H1 (cell line): ENCODE results near the gene HES4. TPM values are rescaled to one million over a fixed set of nuclear protein-coding genes. Genes with fewer than 3 reads are reported as not detected.

Source experiments
- BCL11A ChIP-seq, 2 experiments: IDR thresholded peaks; one replicate each; pipeline ENCODE4 v1.6.1; 2011; ENCODE audit warnings: low read depth in 2 of 2, low read length in 2 of 2, mild to moderate bottlenecking in 2 of 2
- CHD7 ChIP-seq: fragments of 300-600 bp; sonication (generic); IDR thresholded peaks from 2 replicates; pipeline ENCODE4 v1.7.1; 2012; ENCODE audit warnings: low read length, moderate library complexity, mild to moderate bottlenecking, inconsistent platforms; ENCODE audit not compliant: insufficient replicate concordance
- EGR1 ChIP-seq: IDR thresholded peaks from 2 replicates; pipeline ENCODE4 v1.6.1; 2011; ENCODE audit warnings: low read depth, low read length, borderline replicate concordance
- EZH2 ChIP-seq: fragments of 200-600 bp; sonication (generic); IDR thresholded peaks from 2 replicates; pipeline ENCODE4 v1.7.1; 2012; ENCODE audit warnings: low read depth, mild to moderate bottlenecking, moderate library complexity, low read length, inconsistent platforms; ENCODE audit not compliant: severe bottlenecking
- FOSL1 ChIP-seq: IDR thresholded peaks from 2 replicates; pipeline ENCODE4 v1.6.1; 2011; ENCODE audit warnings: mild to moderate bottlenecking, low read depth, low read length, moderate library complexity; ENCODE audit not compliant: insufficient read depth
- HDAC6 ChIP-seq: IDR thresholded peaks from one replicate; pipeline ENCODE4 v1.7.1; 2012; ENCODE audit warnings: low read depth, mild to moderate bottlenecking, inconsistent platforms, low read length, moderate library complexity
- KDM1A ChIP-seq: fragments of 200-600, 300-600 bp; sonication (generic); IDR thresholded peaks from 2 replicates; pipeline ENCODE4 v1.7.1; 2016; ENCODE audit warnings: mild to moderate bottlenecking, low read length, borderline replicate concordance
- KDM4A ChIP-seq: IDR thresholded peaks from one replicate; pipeline ENCODE4 v1.7.1; 2012; ENCODE audit warnings: low read depth, mild to moderate bottlenecking, moderate library complexity, low read length, inconsistent platforms; ENCODE audit not compliant: severe bottlenecking
- NRF1 ChIP-seq: IDR thresholded peaks from 2 replicates; pipeline ENCODE4 v1.6.1; 2011; ENCODE audit warnings: mild to moderate bottlenecking, low read depth, low read length, improper control_type of control experiment
- RFX5 ChIP-seq: IDR thresholded peaks from 2 replicates; pipeline ENCODE4 v1.6.1; 2011; ENCODE audit warnings: low read depth, low read length, improper control_type of control experiment, borderline replicate concordance
- SP1 ChIP-seq: IDR thresholded peaks from 2 replicates; pipeline ENCODE4 v1.6.1; 2011; ENCODE audit warnings: low read depth, low read length
- polyA plus RNA-seq, 7 experiments: library from polyadenylated mRNA; depleted of rRNA in 3 of 7; stranded (reverse) in 5 of 7; unstranded in 2 of 7; fragments of >200 nt in 5 of 7; fragments of 200-250 nt in 2 of 7; gene quantifications; 1 replicate in 5 of 7; 2 replicates in 1 of 7; 4 replicates in 1 of 7; pipeline versions ENCODE4 v1.2.1 to v1.2.3, GENCODE V29; 2011 to 2013; ENCODE audit warnings: missing spikeins in 2 of 7, mixed read lengths in 2 of 7
- total RNA-seq: library from RNA; stranded (reverse); fragmentation: NEBNext Ultra II Directional; extraction: Animal tissue kit (Norgen Biotek cat#: 25700); gene quantifications from 2 replicates; pipeline ENCODE4 v1.2.1, GENCODE V29; 2021

Gene HES4
- total and polyA plus RNA-seq, 2 of the 8 experiments (the other 6 are each of a cell fraction or from before 2014, with no cell fraction given), result 2.8 to 3.5 TPM

GRCh38 chr1:972726-973458 is 27.0 kb downstream of the HES4 start (continued):
- TF ChIP-seq CHD7 (no peak), RFX5 (no peak), KDM1A (no peak), SP1 (no peak), BCL11A (IDR thresholded peaks at IDR 0.05; ENCODE audit: low read depth in 2 of 2, low read length in 2 of 2) (no peak), NRF1 (no peak), EGR1 (no peak), HDAC6 (no peak), KDM4A (no peak), EZH2 (no peak), FOSL1 (no peak)
